Mucosa of stomach (tissue), 1 donor: ENCODE measurements around the gene MAFG.
A peak's percentile ranks its signal among the peaks of the same experiment; 100 is the strongest.

Experiments used
- H3K27me3 ChIP-seq: one replicate; pipeline ENCODE4 v1.7.0; 2013; ENCODE audit warnings: mild to moderate bottlenecking, low read length; ENCODE audit not compliant: control insufficient read depth, insufficient read depth
- H3K36me3 ChIP-seq: one replicate; pipeline ENCODE4 v1.7.0; 2013; ENCODE audit warnings: low read length; ENCODE audit not compliant: control insufficient read depth, insufficient read depth
- H3K4me1 ChIP-seq: one replicate; pipeline ENCODE4 v1.7.0; 2013; ENCODE audit warnings: mild to moderate bottlenecking, low read length; ENCODE audit not compliant: control insufficient read depth, insufficient read depth
- H3K4me3 ChIP-seq: one replicate; pipeline ENCODE4 v1.7.0; 2013; ENCODE audit warnings: low read length
- H3K9ac ChIP-seq: one replicate; pipeline ENCODE4 v1.7.0; 2013; ENCODE audit warnings: mild to moderate bottlenecking, low read length, moderate library complexity
- H3K9me3 ChIP-seq: one replicate; pipeline ENCODE4 v1.7.0; 2013; ENCODE audit warnings: mild to moderate bottlenecking, low read length, moderate library complexity; ENCODE audit not compliant: control insufficient read depth
- donor health status: Pancreatic carcinoma.

Gene MAFG

GRCh38 chr17:81927653-81928543 lies at the start of gene MAFG:
MAFG (minus strand) TSS chr17:81927735; CDS start chr17:81923185, 4,550 bp downstream.
- H3K4me3 ChIP-seq = peak within 1 kb of the TSS; percentile 80
- H3K27me3 ChIP-seq = peaks cover 10% of the 10 kb centered on the region
- peak within 1 kb of the TSS; percentile 83 for H3K9ac ChIP-seq
- no peaks in the 10 kb centered on the region for H3K36me3 ChIP-seq
- peaks cover 60% of the 10 kb centered on the region for H3K4me1 ChIP-seq
- no peaks in the 10 kb centered on the region for H3K9me3 ChIP-seq

- Histone ChIP-seq H3K4me3 (peak overlapping the region; percentile 71), H3K4me1 (peaks cover 18% of the 10 kb centered on the region), H3K36me3 (no peaks in the 10 kb centered on the region), H3K9ac (peak overlapping the region; percentile 87), H3K9me3 (no peaks in the 10 kb centered on the region), H3K27me3 (no peaks in the 10 kb centered on the region)
These were observed 49.0 kb upstream of the MAFG start for GRCh38 chr17:81976332-81977210.

- no peak overlapping the region for H3K4me3 ChIP-seq
- H3K4me1 ChIP-seq = peaks cover 12% of the 10 kb centered on the region
- no peak overlapping the region for H3K9ac ChIP-seq
- H3K27me3 ChIP-seq = no peaks in the 10 kb centered on the region
- no peaks in the 10 kb centered on the region for H3K36me3 ChIP-seq
- no peaks in the 10 kb centered on the region for H3K9me3 ChIP-seq
These were observed 45.9 kb upstream of the MAFG start for GRCh38 chr17:81973432-81973831.

- Histone ChIP-seq H3K4me3 (no peak overlapping the region), H3K9ac (no peak overlapping the region)
These were observed 41.6 kb upstream of the MAFG start for GRCh38 chr17:81968850-81969812.

GRCh38 chr17:81968396-81968745 lies 40.8 kb upstream of the MAFG start:
- Histone ChIP-seq H3K4me1 (peaks cover 13% of the 10 kb centered on the region), H3K9me3 (no peaks in the 10 kb centered on the region), H3K4me3 (no peak overlapping the region), H3K9ac (no peak overlapping the region), H3K27me3 (peaks cover 17% of the 10 kb centered on the region), H3K36me3 (no peaks in the 10 kb centered on the region)

More at GRCh38 chr17:81968850-81969812, 41.6 kb upstream of the MAFG start:
- H3K36me3 ChIP-seq = no peaks in the 10 kb centered on the region
- H3K27me3 ChIP-seq = peaks cover 10% of the 10 kb centered on the region
- H3K9me3 ChIP-seq = no peaks in the 10 kb centered on the region
- peaks cover 13% of the 10 kb centered on the region for H3K4me1 ChIP-seq

- H3K9me3 ChIP-seq = no peaks in the 10 kb centered on the region
- peaks cover 23% of the 10 kb centered on the region for H3K27me3 ChIP-seq
- H3K9ac ChIP-seq = no peak overlapping the region
- H3K36me3 ChIP-seq = no peaks in the 10 kb centered on the region
- H3K4me1 ChIP-seq = peaks cover 13% of the 10 kb centered on the region
- no peak overlapping the region for H3K4me3 ChIP-seq
These were observed 40.2 kb upstream of the MAFG start for GRCh38 chr17:81967533-81968395.

- Histone ChIP-seq H3K36me3 (no peaks in the 10 kb centered on the region), H3K4me1 (peaks cover 13% of the 10 kb centered on the region), H3K9me3 (no peaks in the 10 kb centered on the region), H3K27me3 (peaks cover 29% of the 10 kb centered on the region), H3K9ac (no peak overlapping the region), H3K4me3 (no peak overlapping the region)
These were observed 39.7 kb upstream of the MAFG start for GRCh38 chr17:81967244-81967532.

- Histone ChIP-seq H3K4me1 (peaks cover 13% of the 10 kb centered on the region), H3K27me3 (peaks cover 35% of the 10 kb centered on the region), H3K4me3 (no peak overlapping the region), H3K36me3 (no peaks in the 10 kb centered on the region), H3K9ac (no peak overlapping the region), H3K9me3 (no peaks in the 10 kb centered on the region)
These were observed 39.1 kb upstream of the MAFG start for GRCh38 chr17:81966343-81967243.

GRCh38 chr17:81964081-81964849 lies 36.7 kb upstream of the MAFG start:
- H3K4me3 ChIP-seq = no peak overlapping the region
- H3K27me3 ChIP-seq = peaks cover 49% of the 10 kb centered on the region
- no peak overlapping the region for H3K9ac ChIP-seq
- no peaks in the 10 kb centered on the region for H3K36me3 ChIP-seq
- H3K4me1 ChIP-seq = peaks cover 19% of the 10 kb centered on the region
- no peaks in the 10 kb centered on the region for H3K9me3 ChIP-seq
